NCI-H446 treated with DMSO at 0.1 percent for 48 hours (cell line): ENCODE results near the gene LUM.
"Not testable (repeated sequence)": the region's sequence is repeated elsewhere in the genome, so short reads cannot be mapped to it uniquely, and the experiment has no call there.

Experiments
- DNase-seq: peaks from one replicate; lab custom pipeline; 2025; lab: John Stamatoyannopoulos, UW

LUM gene

GRCh38 chr12:91109581-91110310, 1.5 kb downstream of the LUM start:
- DNase-seq = no peak

DNA sequence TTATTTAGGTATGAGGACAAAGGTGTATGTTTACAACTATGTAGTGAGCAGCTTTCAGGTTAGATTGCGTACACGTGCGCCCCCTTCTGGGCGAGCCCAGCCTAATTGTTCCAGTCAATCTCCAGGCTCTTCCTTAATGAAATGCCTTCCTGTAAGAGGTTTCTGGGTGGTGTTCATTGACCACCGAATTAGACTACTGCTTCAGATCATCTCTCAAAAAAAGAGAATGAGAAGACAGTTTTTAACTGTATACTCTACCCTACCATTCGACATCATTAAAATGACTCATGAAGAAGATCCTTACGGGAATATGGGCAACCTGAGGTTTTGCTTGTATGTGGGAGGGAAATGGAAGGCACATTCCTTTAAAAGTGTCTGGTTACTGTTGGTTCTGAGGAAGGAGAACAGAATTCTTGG, 2.1 kb downstream of the LUM start:
- DNase-seq = no peak

- DNase-seq = no peak
These were observed 3.0 kb downstream of the LUM start for GRCh38 chr12:91108196-91108755.

DNA sequence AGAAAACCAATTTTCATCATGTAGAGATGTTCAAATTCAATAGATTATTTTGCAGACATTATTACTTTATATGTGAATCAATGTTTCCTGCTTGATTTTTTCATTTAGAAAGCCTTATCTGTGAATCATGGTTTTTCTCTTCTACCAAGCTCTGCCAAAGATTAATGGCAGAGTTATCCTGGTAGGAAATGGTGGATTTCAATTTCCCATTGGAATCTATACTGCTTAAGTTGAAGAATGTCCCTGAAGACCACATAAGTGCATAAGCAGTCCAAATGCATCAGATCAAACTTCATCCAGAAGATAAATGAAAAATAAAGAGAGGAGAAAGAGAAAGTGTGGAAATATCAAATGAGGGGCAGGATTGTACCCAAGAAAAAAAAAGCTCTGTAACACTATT, 5.0 kb downstream of the LUM start:
- no peak for DNase-seq

DNA sequence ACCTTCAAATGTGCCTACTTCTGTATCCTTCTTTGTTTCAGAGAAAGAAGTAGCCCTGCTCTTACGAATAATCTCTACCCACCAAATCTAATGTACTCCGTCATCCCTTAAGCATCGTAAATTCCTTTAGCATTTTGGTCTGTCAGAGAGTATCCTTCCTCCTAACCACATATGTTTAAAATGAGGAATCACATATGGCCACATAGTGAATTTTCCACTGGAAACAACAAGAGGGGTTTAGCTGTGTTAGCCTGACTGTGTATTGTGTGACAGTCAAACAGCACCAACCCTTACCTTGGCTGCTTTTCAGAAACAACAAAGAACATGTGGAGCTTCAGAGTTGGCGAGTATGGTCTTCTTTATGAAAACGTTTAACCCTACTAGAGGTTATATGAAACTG, 5.5 kb downstream of the LUM start:
- peak; percentile 35 for DNase-seq

GRCh38 chr12:91104812-91105466, 6.4 kb downstream of the LUM start:
- DNase-seq = no peak

DNA sequence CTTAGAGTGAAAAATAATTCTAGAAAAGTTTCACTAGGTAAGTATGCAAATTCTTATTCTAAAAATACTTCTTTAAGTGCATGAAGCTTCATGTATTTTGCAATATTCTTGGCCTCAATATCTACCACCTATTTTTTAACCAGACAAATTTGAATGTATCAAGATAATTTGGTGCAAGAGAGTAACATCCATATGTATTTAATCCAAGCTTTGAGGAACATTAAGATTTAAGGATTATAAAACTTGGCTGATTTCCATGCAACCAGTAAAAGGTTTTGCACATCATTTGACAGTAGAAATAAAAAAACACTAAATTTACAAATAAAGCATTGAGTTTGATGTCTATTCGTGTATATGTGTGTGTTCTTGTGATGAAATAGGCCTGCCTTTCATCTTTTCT, 7.7 kb downstream of the LUM start:
- DNase-seq = no peak

- no peak for DNase-seq
These were observed 8.2 kb downstream of the LUM start for GRCh38 chr12:91103101-91103500.

DNA sequence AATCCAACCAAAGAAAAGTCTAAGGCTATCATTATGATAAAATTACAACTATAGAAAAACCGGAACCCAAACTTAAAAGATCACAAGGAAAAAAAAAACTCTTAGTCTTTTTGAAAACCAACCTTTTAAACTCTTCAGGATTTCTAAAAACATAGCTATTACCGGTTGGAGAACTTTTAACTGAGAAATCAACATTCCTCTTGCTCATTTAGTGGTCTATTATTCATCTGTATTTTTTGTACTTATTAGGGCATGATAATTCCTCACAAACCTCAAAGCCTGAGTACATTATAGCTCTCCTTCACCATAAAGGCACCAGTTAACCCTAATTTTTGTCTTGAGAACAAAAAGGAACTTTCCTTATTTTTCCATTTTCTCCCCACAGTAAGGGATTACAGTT, 10.4 kb downstream of the LUM start:
- no peak for DNase-seq

- no peak for DNase-seq
These were observed 11.5 kb downstream of the LUM start for GRCh38 chr12:91099836-91100235.

DNA sequence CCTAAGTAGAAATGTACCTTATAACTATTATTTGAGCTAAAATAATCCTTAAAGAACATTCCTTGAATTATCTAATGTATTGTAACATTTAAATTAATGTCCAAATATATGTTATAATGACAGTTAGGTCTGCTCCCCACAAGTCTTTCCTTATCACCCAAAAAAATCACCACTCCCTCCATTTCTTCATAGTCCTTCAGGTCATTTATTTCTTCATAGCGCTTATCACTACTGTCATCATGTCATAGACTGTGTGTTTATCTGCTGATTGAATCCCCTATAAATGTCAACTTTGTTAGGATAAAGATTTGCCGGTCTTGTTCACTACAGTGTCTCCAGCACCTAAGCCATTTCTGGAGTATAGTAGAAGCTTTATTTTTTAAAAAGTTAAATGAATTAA, 12.0 kb downstream of the LUM start:
- no peak for DNase-seq

DNA sequence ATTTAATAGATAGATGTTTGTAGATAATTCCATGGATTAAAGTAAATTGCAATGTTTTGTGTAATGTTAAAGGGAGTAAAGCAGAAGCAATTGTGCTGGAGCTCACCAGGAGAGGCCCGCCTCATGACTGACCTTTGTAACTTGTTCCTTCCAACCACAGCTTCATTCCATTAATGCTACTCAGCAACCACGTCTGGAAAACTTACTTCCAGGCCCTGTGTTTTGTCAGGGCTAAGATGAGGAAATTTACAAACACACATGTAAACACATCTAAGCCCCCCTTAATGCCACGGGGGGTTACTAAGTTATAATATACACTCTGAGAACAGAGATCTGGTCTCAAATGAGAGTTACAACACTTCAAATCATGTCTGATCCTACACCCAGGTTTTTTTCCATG, 12.4 kb downstream of the LUM start:
- no peak for DNase-seq

GRCh38 chr12:91098461-91098860, 12.8 kb downstream of the LUM start:
- no peak for DNase-seq

DNA sequence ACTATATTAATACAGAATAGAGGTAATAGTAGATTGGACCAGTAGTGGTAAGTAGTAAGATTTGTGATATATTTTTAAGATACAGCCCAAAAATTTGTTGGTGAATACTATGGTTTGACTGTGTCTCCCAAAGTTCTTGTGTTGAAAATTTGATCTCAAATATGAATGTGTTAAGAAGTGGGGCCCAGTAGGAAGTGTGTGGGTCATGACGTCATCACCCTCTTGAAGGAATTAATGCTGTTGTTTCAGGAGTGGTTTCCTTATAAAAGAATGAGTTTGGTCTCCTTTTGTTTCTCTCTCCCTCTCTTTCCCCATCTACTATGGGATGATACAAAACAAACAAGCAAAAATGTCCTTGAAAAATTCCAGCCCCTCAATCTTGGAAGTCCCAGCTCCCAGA, 16.3 kb downstream of the LUM start:
- no peak for DNase-seq

- no peak for DNase-seq
These were observed 17.1 kb downstream of the LUM start for GRCh38 chr12:91094032-91094662.

- no peak for DNase-seq
These were observed 18.0 kb downstream of the LUM start for GRCh38 chr12:91093341-91093740.

- DNase-seq = no peak
These were observed 19.2 kb downstream of the LUM start for GRCh38 chr12:91091916-91092715.

DNA sequence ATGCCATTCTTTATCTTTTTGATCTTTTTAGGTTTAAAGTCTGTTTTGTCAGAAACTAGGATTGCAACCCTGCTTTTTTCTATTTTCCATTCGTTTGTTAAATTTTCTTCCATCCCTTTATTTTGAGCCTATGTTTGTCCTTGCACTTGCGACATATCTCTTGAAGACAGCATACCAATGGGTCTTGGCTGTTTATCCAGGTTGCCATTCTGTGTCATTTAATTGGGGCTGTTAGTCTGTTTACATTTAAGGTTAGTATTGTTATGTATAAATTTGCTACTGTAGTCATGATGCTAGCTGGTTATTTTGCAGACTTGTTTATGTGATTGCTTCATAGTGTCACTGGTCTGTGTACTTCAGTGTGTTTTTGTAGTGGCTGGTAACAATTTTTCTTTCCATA, 21.3 kb downstream of the LUM start:
- not testable (repeated sequence) for DNase-seq

DNA sequence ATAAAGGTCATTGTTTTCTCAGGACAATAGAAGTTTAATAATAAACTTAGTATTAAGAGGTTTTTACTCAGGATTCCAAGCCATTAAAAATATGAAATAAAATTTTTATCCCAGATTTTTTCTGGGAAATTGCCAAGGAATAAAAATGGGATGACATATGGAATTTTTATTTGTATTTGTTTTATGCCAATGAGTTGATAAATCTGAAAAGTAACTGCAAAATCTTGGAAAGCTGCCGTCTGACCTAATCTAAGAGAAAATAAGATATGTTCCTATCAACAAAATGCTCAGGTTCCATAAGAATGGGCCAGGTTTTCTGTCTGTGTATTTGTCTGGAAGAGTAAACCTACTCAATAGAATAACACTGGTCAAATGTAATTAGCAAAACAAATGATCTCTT, 31.3 kb downstream of the LUM start:
- no peak for DNase-seq

DNA sequence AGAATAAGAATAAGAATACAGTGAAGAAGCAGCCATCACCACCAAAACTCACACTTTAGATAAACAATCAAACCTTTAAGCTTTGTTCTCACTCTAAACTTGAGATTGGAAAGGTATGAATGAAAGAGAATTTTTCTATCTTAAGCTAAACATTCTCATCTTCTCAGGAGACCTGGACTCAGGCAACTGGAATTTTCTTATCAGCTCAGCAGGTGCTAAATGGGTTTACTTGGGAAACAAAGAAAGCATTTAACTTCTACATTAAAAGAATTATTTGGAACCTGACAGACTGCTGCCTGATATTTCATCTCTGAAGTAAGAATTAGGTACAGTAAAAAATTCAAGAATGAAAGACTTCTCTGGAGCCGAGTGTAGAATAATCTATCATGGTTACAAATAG, 32.8 kb downstream of the LUM start:
- no peak for DNase-seq

DNA sequence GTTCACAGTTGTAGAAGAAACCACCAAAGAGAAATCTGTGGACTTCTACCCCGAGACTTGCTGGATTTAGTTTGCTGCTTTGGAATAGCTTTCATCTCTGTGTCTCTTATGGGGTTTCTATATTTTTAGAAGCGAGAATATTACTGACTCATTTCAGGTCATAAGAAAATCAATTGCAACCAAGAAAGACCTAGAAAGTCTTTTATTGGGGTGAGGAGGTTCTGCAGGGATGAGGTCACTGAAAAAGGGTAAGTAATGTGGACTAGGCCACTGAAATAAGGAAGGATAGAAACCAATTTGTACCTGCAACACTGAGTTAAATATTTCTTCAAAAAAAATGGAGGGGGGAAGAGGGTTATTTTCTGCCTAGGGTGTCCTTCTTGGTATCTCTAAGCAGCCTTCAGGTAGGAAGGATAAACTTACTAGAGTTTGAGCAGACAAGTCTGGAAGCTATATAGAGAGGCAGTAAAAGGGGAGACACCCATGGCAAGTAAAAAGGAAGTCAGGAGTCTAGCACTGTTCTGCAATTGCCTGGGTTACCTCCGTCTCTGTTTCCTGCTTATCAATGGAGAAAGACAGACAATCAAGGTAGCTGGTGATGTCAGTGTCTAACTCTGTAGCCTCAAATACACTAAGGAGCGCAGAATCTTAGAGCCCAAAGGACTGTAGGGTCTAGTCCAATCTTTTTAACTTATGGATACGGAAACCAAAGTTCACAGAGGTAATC, 33.9 kb downstream of the LUM start:
- DNase-seq = no peak

- DNase-seq = no peak
These were observed 36.4 kb downstream of the LUM start for GRCh38 chr12:91074851-91075250.
